H9 (cell line): Measurements from ENCODE around the gene NR3C2. TPM values are rescaled to one million over a fixed set of nuclear protein-coding genes. Genes with fewer than 3 reads are reported as not detected.

ENCODE experiments used
- DNase-seq: peaks from one replicate; pipeline ENCODE4 v3.0.0-alpha.2; 2017
- H2AFZ ChIP-seq: one replicate; pipeline ENCODE4 v1.6.1; 2013; ENCODE audit warnings: mild to moderate bottlenecking, low read length, control low read depth, moderate library complexity
- H2AK5ac ChIP-seq: 2 replicates; pipeline ENCODE4 v1.6.1; 2013; ENCODE audit warnings: low read length, control low read depth, mixed read lengths; ENCODE audit not compliant: insufficient read length
- H2BK120ac ChIP-seq: one replicate; pipeline ENCODE4 v1.6.1; 2013; ENCODE audit warnings: low read depth, mild to moderate bottlenecking, low read length, control low read depth, inconsistent platforms; ENCODE audit not compliant: poor library complexity, severe bottlenecking
- H2BK12ac ChIP-seq: 2 replicates; pipeline ENCODE4 v1.6.1; 2013; ENCODE audit warnings: low read length, control low read depth, mixed read lengths, low read depth; ENCODE audit not compliant: insufficient read length
- H2BK15ac ChIP-seq: 2 replicates; pipeline ENCODE4 v1.6.1; 2013; ENCODE audit warnings: low read depth, low read length, control low read depth
- H2BK20ac ChIP-seq: one replicate; pipeline ENCODE4 v1.6.1; 2013; ENCODE audit warnings: low read depth, mild to moderate bottlenecking, low read length, control low read depth, inconsistent platforms; ENCODE audit not compliant: poor library complexity, severe bottlenecking
- H2BK5ac ChIP-seq: 2 replicates; pipeline ENCODE4 v1.6.1; 2013; ENCODE audit warnings: low read length, control low read depth, mixed read lengths; ENCODE audit not compliant: insufficient read length
- H3K14ac ChIP-seq: 2 replicates; pipeline ENCODE4 v1.6.1; 2013; ENCODE audit warnings: low read length, control low read depth; ENCODE audit not compliant: insufficient read depth
- H3K18ac ChIP-seq: 2 replicates; pipeline ENCODE4 v1.6.1; 2013; ENCODE audit warnings: low read depth, mild to moderate bottlenecking, mixed read lengths, low read length, control low read depth; ENCODE audit not compliant: insufficient read length
- H3K23ac ChIP-seq: 2 replicates; pipeline ENCODE4 v1.6.1; 2013; ENCODE audit warnings: low read length, control low read depth, mixed read lengths, low read depth; ENCODE audit not compliant: insufficient read length
- H3K23me2 ChIP-seq: 2 replicates; pipeline ENCODE4 v1.6.1; 2013; ENCODE audit warnings: low read depth, mild to moderate bottlenecking, mixed read lengths, low read length, control low read depth; ENCODE audit not compliant: insufficient read length, poor library complexity, severe bottlenecking
- H3K27ac ChIP-seq: 2 replicates; pipeline ENCODE4 v1.5.1; 2013; ENCODE audit warnings: low read length, control low read depth, mixed read lengths, low read depth; ENCODE audit not compliant: insufficient read length
- H3K27me3 ChIP-seq: 2 replicates; pipeline ENCODE4 v1.6.1; 2013; ENCODE audit warnings: low read length, control low read depth, inconsistent platforms; ENCODE audit not compliant: insufficient read depth
- H3K4ac ChIP-seq: 2 replicates; pipeline ENCODE4 v1.6.1; 2013; ENCODE audit warnings: low read depth, mild to moderate bottlenecking, control low read depth, inconsistent platforms, low read length, moderate library complexity
- H3K4me1 ChIP-seq: 2 replicates; pipeline ENCODE4 v1.6.1; 2013; ENCODE audit warnings: low read length, control low read depth, inconsistent platforms; ENCODE audit not compliant: insufficient read depth
- H3K4me2 ChIP-seq: 2 replicates; pipeline ENCODE4 v1.6.1; 2013; ENCODE audit warnings: low read length, control low read depth, mixed read lengths; ENCODE audit not compliant: insufficient read length, insufficient read depth
- H3K56ac ChIP-seq: 2 replicates; pipeline ENCODE4 v1.6.1; 2013; ENCODE audit warnings: low read depth, mild to moderate bottlenecking, mixed read lengths, low read length, control low read depth; ENCODE audit not compliant: insufficient read length
- H3K79me1 ChIP-seq: 2 replicates; pipeline ENCODE4 v1.6.1; 2013; ENCODE audit warnings: low read depth, mild to moderate bottlenecking, moderate library complexity, low read length, control low read depth, inconsistent platforms; ENCODE audit not compliant: insufficient read depth, poor library complexity, severe bottlenecking
- H3K79me2 ChIP-seq: 2 replicates; pipeline ENCODE4 v1.6.1; 2013; ENCODE audit warnings: low read length, control low read depth, inconsistent platforms; ENCODE audit not compliant: insufficient read depth
- H3K9ac ChIP-seq: 2 replicates; pipeline ENCODE4 v1.6.1; 2013; ENCODE audit warnings: low read length, control low read depth, mixed read lengths; ENCODE audit not compliant: insufficient read length; ENCODE audit errors: extremely low read depth
- H3K9me3 ChIP-seq: one replicate; pipeline ENCODE4 v1.6.1; 2013; ENCODE audit warnings: low read depth, low read length, inconsistent platforms; ENCODE audit not compliant: control insufficient read depth
- H3T11ph ChIP-seq: one replicate; pipeline ENCODE4 v1.6.1; 2013; ENCODE audit warnings: mild to moderate bottlenecking, low read length, control low read depth, inconsistent platforms
- H4K20me1 ChIP-seq: one replicate; pipeline ENCODE4 v1.6.1; 2013; ENCODE audit not compliant: control insufficient read depth, insufficient read length, insufficient read depth
- H4K5ac ChIP-seq: 2 replicates; pipeline ENCODE4 v1.6.1; 2013; ENCODE audit warnings: low read depth, mild to moderate bottlenecking, mixed read lengths, low read length, control low read depth; ENCODE audit not compliant: insufficient read length
- H4K8ac ChIP-seq: replicated peaks from 2 replicates; pipeline ENCODE4 v1.6.1; 2013; ENCODE audit warnings: low read length, control low read depth, mixed read lengths, low read depth; ENCODE audit not compliant: insufficient read length
- H4K91ac ChIP-seq: 2 replicates; pipeline ENCODE4 v1.6.1; 2013; ENCODE audit warnings: low read depth, mild to moderate bottlenecking, moderate library complexity, mixed read lengths, low read length, control low read depth; ENCODE audit not compliant: insufficient read length
- H3K27ac Mint-ChIP-seq, 3 experiments: 2 replicates in 2 of 3; 3 replicates in 1 of 3; pipeline ENCODE4 v1.8.0; 2020 to 2021; ENCODE audit warnings: mixed read lengths in 3 of 3, mild to moderate bottlenecking in 1 of 3, moderate library complexity in 1 of 3
- H3K27me3 Mint-ChIP-seq: 2 replicates; pipeline ENCODE4 v1.8.0; 2021; ENCODE audit warnings: low read depth, mild to moderate bottlenecking, moderate library complexity, mixed read lengths
- H3K36me3 Mint-ChIP-seq, 3 experiments: 2 replicates in 2 of 3; 3 replicates in 1 of 3; pipeline ENCODE4 v1.8.0; 2020 to 2021; ENCODE audit warnings: low read depth in 3 of 3, mixed read lengths in 3 of 3; ENCODE audit not compliant: insufficient read depth in 1 of 3
- H3K4me1 Mint-ChIP-seq, 2 experiments: 2 replicates each; pipeline ENCODE4 v1.8.0; 2020; ENCODE audit warnings: mixed read lengths in 2 of 2
- H3K4me3 Mint-ChIP-seq, 2 experiments: 2 replicates in 1 of 2; 3 replicates in 1 of 2; pipeline ENCODE4 v1.8.0; 2020 to 2021; ENCODE audit warnings: mild to moderate bottlenecking in 2 of 2, mixed read lengths in 2 of 2, moderate library complexity in 1 of 2
- H3K9me3 Mint-ChIP-seq, 2 experiments: 2 replicates in 1 of 2; 3 replicates in 1 of 2; pipeline ENCODE4 v1.8.0; 2020; ENCODE audit warnings: mild to moderate bottlenecking in 2 of 2, mixed read lengths in 2 of 2, moderate library complexity in 1 of 2
- CTCF ChIP-seq: fragments of 200-600 bp; sonication (generic); conservative IDR thresholded peaks from 3 replicates; pipeline ENCODE4 v1.8.0; 2021; ENCODE audit warnings: antibody characterized with exemption, mild to moderate bottlenecking
- WGBS: extraction: QIAGEN DNeasy Blood & Tissue Kit; methylation state at CpG from one replicate; pipeline ENCODE4 v1.1.7; 2013; ENCODE audit warnings: missing lambda C conversion rate, low lambda C conversion rate, mixed read lengths; ENCODE audit not compliant: insufficient read length; ENCODE audit errors: extremely low coverage; 5-methylcytosine and 5-hydroxymethylcytosine counted together
- total RNA-seq: library from RNA; stranded (reverse); gene quantifications from 2 replicates; pipeline ENCODE4 v1.2.1, GENCODE V29; 2021

Gene NR3C2
- total RNA-seq, 1 experiment from 2014 or later: 1.4 TPM

- no peak for TF ChIP-seq CTCF
- H2BK15ac ChIP-seq: no peak overlapping the region
- no peak overlapping the region for H3K4me2 ChIP-seq
- Mint-ChIP-seq H3K27me3 (no peaks in the 10 kb centered on the region), H3K36me3 (peaks cover 19 to 39% (median 36%) of the 10 kb centered on the region in 3 experiments), H3K27ac (no peak overlapping the region), H3K4me3 (no peak overlapping the region), H3K4me1 (no peaks in the 10 kb centered on the region), H3K9me3 (peaks cover 29 to 36% of the 10 kb centered on the region in 2 experiments)
- DNase-seq: no peak
- no peak overlapping the region for H2BK12ac ChIP-seq
- H3K14ac ChIP-seq: no peak overlapping the region
- H3T11ph ChIP-seq: no peak overlapping the region
- H2BK20ac ChIP-seq: no peak overlapping the region
- no peaks in the 10 kb centered on the region for H3K4me1 ChIP-seq
- H3K18ac ChIP-seq: no peak overlapping the region
- no peak overlapping the region for H2AK5ac ChIP-seq
- H4K8ac ChIP-seq: no peak overlapping the region
- no peaks in the 10 kb centered on the region for H3K79me2 ChIP-seq
- H3K23ac ChIP-seq: no peak overlapping the region
- no peak overlapping the region for H4K91ac ChIP-seq
- H3K4ac ChIP-seq: no peak overlapping the region
- no peak overlapping the region for H2BK5ac ChIP-seq
- no peaks in the 10 kb centered on the region for H4K20me1 ChIP-seq
- H3K79me1 ChIP-seq: no peaks in the 10 kb centered on the region
- H2AFZ ChIP-seq: no peak overlapping the region
- no peak overlapping the region for H2BK120ac ChIP-seq
- H3K9ac ChIP-seq: no peak overlapping the region
- H3K23me2 ChIP-seq: no peaks in the 10 kb centered on the region
- no peak overlapping the region for H3K27ac ChIP-seq
- no peak overlapping the region for H4K5ac ChIP-seq
- peaks cover 14% of the 10 kb centered on the region for H3K9me3 ChIP-seq
- no CpG with 5 or more reads among the region's 5 CpGs for WGBS
- no peaks in the 10 kb centered on the region for H3K27me3 ChIP-seq
- no peak overlapping the region for H3K56ac ChIP-seq
These were observed 365.2 kb downstream of the NR3C2 start for GRCh38 chr4:148076964-148077363.
